Spleen (tissue), 7 donors: ENCODE results near the gene HENMT1.

Source experiments
- POLR2A ChIP-seq, 3 donors: fragments of 450-650 bp; IDR thresholded peaks; one replicate each; pipeline ENCODE4 v1.5.1; 2017; ENCODE audit warnings: antibody characterized with exemption in 3 of 3, mild to moderate bottlenecking in 1 of 3
- TF ChIP-seq, protein P1 (sequence below), 11 experiments: fragments of 200-600 bp in 7 of 11; fragments of 450-650 bp in 4 of 11; sonication (generic) in 4 of 11; IDR thresholded peaks in 8 of 11; conservative IDR thresholded peaks in 3 of 11; 1 replicate in 7 of 11; 2 replicates in 4 of 11; pipeline versions ENCODE4 v1.4.0 to v1.8.0; 2016 to 2021; ENCODE audit warnings: antibody characterized with exemption in 11 of 11, inconsistent platforms in 4 of 11, mild to moderate bottlenecking in 1 of 11
- donor health status: DM: no; HTN: no; CAD: no; lungs with moderate emphysema.
- donor health status: DM: no; HTN: no; CAD: no.
- donor health status: DM: no; HTN: no; CAD: no.

DNA sequence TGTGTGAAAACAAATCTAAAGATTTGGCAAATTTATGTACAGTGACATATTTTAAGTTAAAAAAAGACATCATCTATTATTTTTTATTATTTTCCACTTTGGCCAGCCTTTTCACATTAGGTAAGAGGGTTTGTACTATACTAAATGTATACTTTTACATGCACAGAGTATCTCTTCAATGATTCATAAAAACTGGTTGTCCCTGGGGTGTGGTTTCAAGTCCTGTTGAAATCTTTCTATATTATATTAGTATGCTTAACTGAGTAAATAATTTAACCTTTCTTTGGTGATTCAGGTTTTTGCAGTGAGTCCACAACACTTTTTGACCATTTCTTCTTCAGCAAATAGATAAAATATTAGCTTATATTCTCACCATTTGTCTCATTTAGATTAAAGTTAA is 55.3 kb downstream of the HENMT1 start:
- TF ChIP-seq POLR2A (IDR thresholded peaks at IDR 0.05), result no peak
- TF ChIP-seq, protein P1, sequence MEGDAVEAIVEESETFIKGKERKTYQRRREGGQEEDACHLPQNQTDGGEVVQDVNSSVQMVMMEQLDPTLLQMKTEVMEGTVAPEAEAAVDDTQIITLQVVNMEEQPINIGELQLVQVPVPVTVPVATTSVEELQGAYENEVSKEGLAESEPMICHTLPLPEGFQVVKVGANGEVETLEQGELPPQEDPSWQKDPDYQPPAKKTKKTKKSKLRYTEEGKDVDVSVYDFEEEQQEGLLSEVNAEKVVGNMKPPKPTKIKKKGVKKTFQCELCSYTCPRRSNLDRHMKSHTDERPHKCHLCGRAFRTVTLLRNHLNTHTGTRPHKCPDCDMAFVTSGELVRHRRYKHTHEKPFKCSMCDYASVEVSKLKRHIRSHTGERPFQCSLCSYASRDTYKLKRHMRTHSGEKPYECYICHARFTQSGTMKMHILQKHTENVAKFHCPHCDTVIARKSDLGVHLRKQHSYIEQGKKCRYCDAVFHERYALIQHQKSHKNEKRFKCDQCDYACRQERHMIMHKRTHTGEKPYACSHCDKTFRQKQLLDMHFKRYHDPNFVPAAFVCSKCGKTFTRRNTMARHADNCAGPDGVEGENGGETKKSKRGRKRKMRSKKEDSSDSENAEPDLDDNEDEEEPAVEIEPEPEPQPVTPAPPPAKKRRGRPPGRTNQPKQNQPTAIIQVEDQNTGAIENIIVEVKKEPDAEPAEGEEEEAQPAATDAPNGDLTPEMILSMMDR (IDR thresholded peaks at IDR 0.05 in 8 of 11, conservative IDR thresholded peaks at IDR 0.05 in 3 of 11), result no peak
